K562 (cell line): ENCODE data around the gene GLE1. TPM values are rescaled to one million over a fixed set of nuclear protein-coding genes. Genes with fewer than 3 reads are reported as not detected.

Experiments
- ATF4 ChIP-seq: fragments of 450-650 bp; formaldehyde crosslinking; IDR thresholded peaks from 2 replicates; pipeline ENCODE4 v1.4.0; 2022; ENCODE audit warnings: mild to moderate bottlenecking, moderate library complexity
- LARP7 ChIP-seq: fragments of 450-650 bp; IDR thresholded peaks from 2 replicates; pipeline ENCODE4 v1.6.1; 2016
- NONO ChIP-seq, 2 experiments: fragments of 200-400 bp in 1 of 2; fragments of 450-650 bp in 1 of 2; formaldehyde crosslinking in 1 of 2; IDR thresholded peaks; 2 replicates each; pipeline ENCODE4 v1.6.1; 2017; ENCODE audit warnings: low read depth in 2 of 2, mild to moderate bottlenecking in 2 of 2, moderate library complexity in 2 of 2, low read length in 1 of 2
- NR2C2 ChIP-seq, 2 experiments: fragments of 200-800 bp in 1 of 2; sonication (Bioruptor generic) in 1 of 2; sonication (generic) in 1 of 2; formaldehyde crosslinking in 1 of 2; IDR thresholded peaks; 2 replicates each; pipeline versions ENCODE4 v1.6.1 to v1.8.0; 2016 to 2022; ENCODE audit warnings: mild to moderate bottlenecking in 1 of 2, missing compliant biosample characterization in 1 of 2, missing genetic modification characterization in 1 of 2, missing genetic modification reagents in 1 of 2
- RB1 ChIP-seq: fragments of 450-650 bp; IDR thresholded peaks from 2 replicates; pipeline ENCODE4 v1.6.1; 2017; ENCODE audit warnings: low read depth, mild to moderate bottlenecking
- SAFB2 ChIP-seq: fragments of 200-400 bp; formaldehyde crosslinking; IDR thresholded peaks from 2 replicates; pipeline ENCODE4 v1.6.1; 2018; ENCODE audit warnings: borderline replicate concordance, low read length, low read depth, moderate library complexity; ENCODE audit not compliant: severe bottlenecking
- UBTF ChIP-seq, 2 experiments: IDR thresholded peaks; 2 replicates each; pipeline ENCODE4 v1.6.1; 2012; ENCODE audit warnings: improper control_type of control experiment in 2 of 2, low read depth in 2 of 2, low read length in 2 of 2, borderline replicate concordance in 1 of 2
- ZNF140 ChIP-seq: fragments of 250-450 bp; sonication (Bioruptor Pico); IDR thresholded peaks from 2 replicates; pipeline ENCODE4 v1.8.0; 2021; ENCODE audit warnings: moderate library complexity, mild to moderate bottlenecking, inconsistent platforms
- ZNF239 ChIP-seq: fragments of 250-450 bp; sonication (Bioruptor Pico); IDR thresholded peaks from 2 replicates; pipeline ENCODE4 v1.4.0; 2020; ENCODE audit warnings: mild to moderate bottlenecking
- ZNF311 ChIP-seq: fragments of 250-450 bp; sonication (Bioruptor Pico); IDR thresholded peaks from 2 replicates; pipeline ENCODE4 v1.4.0; 2020; ENCODE audit warnings: mild to moderate bottlenecking, moderate library complexity
- polyA plus RNA-seq, 8 experiments: library from polyadenylated mRNA; depleted of rRNA in 4 of 8; stranded (reverse) in 5 of 8; unstranded in 3 of 8; fragments of >200 nt; fragmentation: Nextera tagmentation in 2 of 8; fragmentation: Illumina TruSeq in 1 of 8; extraction: Ambion mirVana in 2 of 8; extraction: Trizol in 1 of 8; gene quantifications; 2 replicates each; pipeline versions ENCODE4 v1.2.1 to v1.2.3, GENCODE V29; 2011 to 2014; ENCODE audit warnings: inconsistent platforms in 1 of 8, missing spikeins in 1 of 8
- total RNA-seq, 7 experiments: library from RNA; depleted of rRNA in 6 of 7; stranded (reverse); fragments of >200 nt in 6 of 7; fragmentation: Illumina TruSeq in 2 of 7; extraction: Trizol in 2 of 7; gene quantifications; 2 replicates each; pipeline versions ENCODE4 v1.2.1 to v1.2.3, GENCODE V29; 2011 to 2021; ENCODE audit warnings: low replicate concordance in 1 of 7
- TF ChIP-seq, protein P1 (sequence below): fragments of 450-650 bp; IDR thresholded peaks from 2 replicates; pipeline ENCODE4 v1.6.1; 2016; ENCODE audit warnings: mild to moderate bottlenecking, moderate library complexity

Gene GLE1
- total and polyA plus RNA-seq, 9 of the 15 experiments (the other 6 are each of a cell fraction or from before 2014, with no cell fraction given): 15.9 to 44.8 (median 37.6) TPM

- TF ChIP-seq, protein P1, sequence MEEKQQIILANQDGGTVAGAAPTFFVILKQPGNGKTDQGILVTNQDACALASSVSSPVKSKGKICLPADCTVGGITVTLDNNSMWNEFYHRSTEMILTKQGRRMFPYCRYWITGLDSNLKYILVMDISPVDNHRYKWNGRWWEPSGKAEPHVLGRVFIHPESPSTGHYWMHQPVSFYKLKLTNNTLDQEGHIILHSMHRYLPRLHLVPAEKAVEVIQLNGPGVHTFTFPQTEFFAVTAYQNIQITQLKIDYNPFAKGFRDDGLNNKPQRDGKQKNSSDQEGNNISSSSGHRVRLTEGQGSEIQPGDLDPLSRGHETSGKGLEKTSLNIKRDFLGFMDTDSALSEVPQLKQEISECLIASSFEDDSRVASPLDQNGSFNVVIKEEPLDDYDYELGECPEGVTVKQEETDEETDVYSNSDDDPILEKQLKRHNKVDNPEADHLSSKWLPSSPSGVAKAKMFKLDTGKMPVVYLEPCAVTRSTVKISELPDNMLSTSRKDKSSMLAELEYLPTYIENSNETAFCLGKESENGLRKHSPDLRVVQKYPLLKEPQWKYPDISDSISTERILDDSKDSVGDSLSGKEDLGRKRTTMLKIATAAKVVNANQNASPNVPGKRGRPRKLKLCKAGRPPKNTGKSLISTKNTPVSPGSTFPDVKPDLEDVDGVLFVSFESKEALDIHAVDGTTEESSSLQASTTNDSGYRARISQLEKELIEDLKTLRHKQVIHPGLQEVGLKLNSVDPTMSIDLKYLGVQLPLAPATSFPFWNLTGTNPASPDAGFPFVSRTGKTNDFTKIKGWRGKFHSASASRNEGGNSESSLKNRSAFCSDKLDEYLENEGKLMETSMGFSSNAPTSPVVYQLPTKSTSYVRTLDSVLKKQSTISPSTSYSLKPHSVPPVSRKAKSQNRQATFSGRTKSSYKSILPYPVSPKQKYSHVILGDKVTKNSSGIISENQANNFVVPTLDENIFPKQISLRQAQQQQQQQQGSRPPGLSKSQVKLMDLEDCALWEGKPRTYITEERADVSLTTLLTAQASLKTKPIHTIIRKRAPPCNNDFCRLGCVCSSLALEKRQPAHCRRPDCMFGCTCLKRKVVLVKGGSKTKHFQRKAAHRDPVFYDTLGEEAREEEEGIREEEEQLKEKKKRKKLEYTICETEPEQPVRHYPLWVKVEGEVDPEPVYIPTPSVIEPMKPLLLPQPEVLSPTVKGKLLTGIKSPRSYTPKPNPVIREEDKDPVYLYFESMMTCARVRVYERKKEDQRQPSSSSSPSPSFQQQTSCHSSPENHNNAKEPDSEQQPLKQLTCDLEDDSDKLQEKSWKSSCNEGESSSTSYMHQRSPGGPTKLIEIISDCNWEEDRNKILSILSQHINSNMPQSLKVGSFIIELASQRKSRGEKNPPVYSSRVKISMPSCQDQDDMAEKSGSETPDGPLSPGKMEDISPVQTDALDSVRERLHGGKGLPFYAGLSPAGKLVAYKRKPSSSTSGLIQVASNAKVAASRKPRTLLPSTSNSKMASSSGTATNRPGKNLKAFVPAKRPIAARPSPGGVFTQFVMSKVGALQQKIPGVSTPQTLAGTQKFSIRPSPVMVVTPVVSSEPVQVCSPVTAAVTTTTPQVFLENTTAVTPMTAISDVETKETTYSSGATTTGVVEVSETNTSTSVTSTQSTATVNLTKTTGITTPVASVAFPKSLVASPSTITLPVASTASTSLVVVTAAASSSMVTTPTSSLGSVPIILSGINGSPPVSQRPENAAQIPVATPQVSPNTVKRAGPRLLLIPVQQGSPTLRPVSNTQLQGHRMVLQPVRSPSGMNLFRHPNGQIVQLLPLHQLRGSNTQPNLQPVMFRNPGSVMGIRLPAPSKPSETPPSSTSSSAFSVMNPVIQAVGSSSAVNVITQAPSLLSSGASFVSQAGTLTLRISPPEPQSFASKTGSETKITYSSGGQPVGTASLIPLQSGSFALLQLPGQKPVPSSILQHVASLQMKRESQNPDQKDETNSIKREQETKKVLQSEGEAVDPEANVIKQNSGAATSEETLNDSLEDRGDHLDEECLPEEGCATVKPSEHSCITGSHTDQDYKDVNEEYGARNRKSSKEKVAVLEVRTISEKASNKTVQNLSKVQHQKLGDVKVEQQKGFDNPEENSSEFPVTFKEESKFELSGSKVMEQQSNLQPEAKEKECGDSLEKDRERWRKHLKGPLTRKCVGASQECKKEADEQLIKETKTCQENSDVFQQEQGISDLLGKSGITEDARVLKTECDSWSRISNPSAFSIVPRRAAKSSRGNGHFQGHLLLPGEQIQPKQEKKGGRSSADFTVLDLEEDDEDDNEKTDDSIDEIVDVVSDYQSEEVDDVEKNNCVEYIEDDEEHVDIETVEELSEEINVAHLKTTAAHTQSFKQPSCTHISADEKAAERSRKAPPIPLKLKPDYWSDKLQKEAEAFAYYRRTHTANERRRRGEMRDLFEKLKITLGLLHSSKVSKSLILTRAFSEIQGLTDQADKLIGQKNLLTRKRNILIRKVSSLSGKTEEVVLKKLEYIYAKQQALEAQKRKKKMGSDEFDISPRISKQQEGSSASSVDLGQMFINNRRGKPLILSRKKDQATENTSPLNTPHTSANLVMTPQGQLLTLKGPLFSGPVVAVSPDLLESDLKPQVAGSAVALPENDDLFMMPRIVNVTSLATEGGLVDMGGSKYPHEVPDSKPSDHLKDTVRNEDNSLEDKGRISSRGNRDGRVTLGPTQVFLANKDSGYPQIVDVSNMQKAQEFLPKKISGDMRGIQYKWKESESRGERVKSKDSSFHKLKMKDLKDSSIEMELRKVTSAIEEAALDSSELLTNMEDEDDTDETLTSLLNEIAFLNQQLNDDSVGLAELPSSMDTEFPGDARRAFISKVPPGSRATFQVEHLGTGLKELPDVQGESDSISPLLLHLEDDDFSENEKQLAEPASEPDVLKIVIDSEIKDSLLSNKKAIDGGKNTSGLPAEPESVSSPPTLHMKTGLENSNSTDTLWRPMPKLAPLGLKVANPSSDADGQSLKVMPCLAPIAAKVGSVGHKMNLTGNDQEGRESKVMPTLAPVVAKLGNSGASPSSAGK: peak; percentile 56; the same call in 1 of the 2 replicates
- TF ChIP-seq ZNF311 (peak; percentile 89), UBTF (IDR thresholded peaks at IDR 0.05; ENCODE audit: borderline replicate concordance in 1 of 2, low read depth in 2 of 2, low read length in 2 of 2) (no peak), RB1 (peak; percentile 58; the same call in 1 of the 2 replicates), SAFB2 (no peak), ATF4 (CRISPR knock-in tag) (peak; percentile 79), NR2C2 (CRISPR knock-in tag; IDR thresholded peaks at IDR 0.05) (no peak), NR2C2 (tag; IDR thresholded peaks at IDR 0.05) (0 out of 2 replicates have a peak, but pooled peaks have one; percentile 38), LARP7 (no peak), ZNF239 (CRISPR knock-in tag) (peak; percentile 73), ZNF140 (CRISPR knock-in tag) (no peak), NONO (IDR thresholded peaks at IDR 0.05; ENCODE audit: low read depth in 2 of 2, low read length in 1 of 2) (peak in 1 of 2 experiments; percentile 79; a peak in 1 of 4 replicates)
Observed at GRCh38 chr9:128558431-128559310, 54.2 kb downstream of the GLE1 start (continued).
